A673 (cell line): Measurements from ENCODE around the gene RUSF1.

ENCODE experiments used
- EZH2 ChIP-seq: fragments of 200-600 bp; sonication (generic); IDR thresholded peaks from 2 replicates; pipeline ENCODE4 v1.6.1; 2017; ENCODE audit warnings: borderline replicate concordance, low read depth, mild to moderate bottlenecking, mixed read lengths, antibody characterized with exemption, low read length; ENCODE audit not compliant: poor library complexity, severe bottlenecking
- TF ChIP-seq, protein P1 (sequence below): fragments of 300-800, 200-600 bp; sonication (generic); conservative IDR thresholded peaks from 2 replicates; pipeline ENCODE4 v1.5.1; 2017; ENCODE audit warnings: low read depth, mild to moderate bottlenecking, antibody characterized with exemption, low read length, moderate library complexity, mixed read lengths

- TF ChIP-seq, protein P1, sequence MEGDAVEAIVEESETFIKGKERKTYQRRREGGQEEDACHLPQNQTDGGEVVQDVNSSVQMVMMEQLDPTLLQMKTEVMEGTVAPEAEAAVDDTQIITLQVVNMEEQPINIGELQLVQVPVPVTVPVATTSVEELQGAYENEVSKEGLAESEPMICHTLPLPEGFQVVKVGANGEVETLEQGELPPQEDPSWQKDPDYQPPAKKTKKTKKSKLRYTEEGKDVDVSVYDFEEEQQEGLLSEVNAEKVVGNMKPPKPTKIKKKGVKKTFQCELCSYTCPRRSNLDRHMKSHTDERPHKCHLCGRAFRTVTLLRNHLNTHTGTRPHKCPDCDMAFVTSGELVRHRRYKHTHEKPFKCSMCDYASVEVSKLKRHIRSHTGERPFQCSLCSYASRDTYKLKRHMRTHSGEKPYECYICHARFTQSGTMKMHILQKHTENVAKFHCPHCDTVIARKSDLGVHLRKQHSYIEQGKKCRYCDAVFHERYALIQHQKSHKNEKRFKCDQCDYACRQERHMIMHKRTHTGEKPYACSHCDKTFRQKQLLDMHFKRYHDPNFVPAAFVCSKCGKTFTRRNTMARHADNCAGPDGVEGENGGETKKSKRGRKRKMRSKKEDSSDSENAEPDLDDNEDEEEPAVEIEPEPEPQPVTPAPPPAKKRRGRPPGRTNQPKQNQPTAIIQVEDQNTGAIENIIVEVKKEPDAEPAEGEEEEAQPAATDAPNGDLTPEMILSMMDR, result no peak
- TF ChIP-seq EZH2, result no peak
These were observed 27.2 kb downstream of the RUSF1 start for GRCh38 chr16:31480851-31481536.
